Loucy (cell line): ENCODE data around the gene GLB1L.

Experiments
- H2AFZ ChIP-seq: fragments of 200-600 bp; sonication (generic); 2 replicates; pipeline ENCODE4 v1.6.0; 2016; ENCODE audit warnings: antibody characterized with exemption, mild to moderate bottlenecking, low read length, moderate library complexity
- H3F3A ChIP-seq: fragments of 200-600 bp; 2 replicates; pipeline ENCODE4 v1.6.0; 2016; ENCODE audit warnings: antibody characterized with exemption, low read depth, mild to moderate bottlenecking
- H3K27me3 ChIP-seq: fragments of 200-600 bp; sonication (generic); 2 replicates; pipeline ENCODE4 v1.6.1; 2014; ENCODE audit warnings: low read length, mild to moderate bottlenecking; ENCODE audit not compliant: insufficient read depth, poor library complexity, severe bottlenecking
- H3K36me3 ChIP-seq: fragments of 200-600 bp; sonication (generic); 2 replicates; pipeline ENCODE4 v1.6.1; 2016; ENCODE audit warnings: low read length; ENCODE audit not compliant: insufficient read depth
- H3K4me1 ChIP-seq: fragments of 200-600 bp; sonication (generic); 2 replicates; pipeline ENCODE4 v1.5.1; 2014; ENCODE audit warnings: low read length, mild to moderate bottlenecking; ENCODE audit not compliant: insufficient read depth, poor library complexity, severe bottlenecking
- H3K4me2 ChIP-seq: fragments of 200-600 bp; sonication (generic); 2 replicates; pipeline ENCODE4 v1.6.0; 2014; ENCODE audit warnings: antibody characterized with exemption, low read length, low read depth, mild to moderate bottlenecking; ENCODE audit not compliant: poor library complexity, severe bottlenecking
- H3K4me3 ChIP-seq: fragments of 200-600 bp; sonication (generic); 2 replicates; pipeline ENCODE4 v1.5.1; 2014; ENCODE audit warnings: low read length, mild to moderate bottlenecking, mixed read lengths; ENCODE audit not compliant: poor library complexity, severe bottlenecking
- H3K79me2 ChIP-seq: fragments of 200-600 bp; sonication (generic); 2 replicates; pipeline ENCODE4 v1.6.1; 2014; ENCODE audit warnings: low read length; ENCODE audit not compliant: insufficient read depth
- H3K9ac ChIP-seq: fragments of 200-600 bp; sonication (generic); 2 replicates; pipeline ENCODE4 v1.6.0; 2014; ENCODE audit warnings: mild to moderate bottlenecking, low read depth, low read length, moderate library complexity; ENCODE audit not compliant: poor library complexity, severe bottlenecking
- H3K9me2 ChIP-seq: fragments of 200-600 bp; sonication (generic); replicated peaks from 2 replicates; pipeline ENCODE4 v1.6.1; 2016; ENCODE audit warnings: low read depth, low read length, mixed read lengths
- H3K9me3 ChIP-seq: fragments of 200-600 bp; sonication (generic); 2 replicates; pipeline ENCODE4 v1.6.1; 2014; ENCODE audit warnings: mild to moderate bottlenecking, antibody characterized with exemption, low read length, low read depth; ENCODE audit not compliant: insufficient read depth
- H4K20me1 ChIP-seq: fragments of 200-600 bp; sonication (generic); 2 replicates; pipeline ENCODE4 v1.6.0; 2014; ENCODE audit warnings: antibody characterized with exemption, low read length, mild to moderate bottlenecking; ENCODE audit not compliant: insufficient read depth, poor library complexity, severe bottlenecking
- EZH2phosphoT487 ChIP-seq: fragments of 200-600 bp; IDR thresholded peaks from 2 replicates; pipeline ENCODE4 v1.6.1; 2018; ENCODE audit warnings: antibody characterized with exemption, mild to moderate bottlenecking, moderate library complexity, borderline replicate concordance
- TF ChIP-seq, protein P1 (sequence below): fragments of 200-600 bp; sonication (generic); conservative IDR thresholded peaks from 2 replicates; pipeline ENCODE4 v1.5.1; 2014; ENCODE audit warnings: mild to moderate bottlenecking, antibody characterized with exemption, low read length

The GLB1L gene

DNA sequence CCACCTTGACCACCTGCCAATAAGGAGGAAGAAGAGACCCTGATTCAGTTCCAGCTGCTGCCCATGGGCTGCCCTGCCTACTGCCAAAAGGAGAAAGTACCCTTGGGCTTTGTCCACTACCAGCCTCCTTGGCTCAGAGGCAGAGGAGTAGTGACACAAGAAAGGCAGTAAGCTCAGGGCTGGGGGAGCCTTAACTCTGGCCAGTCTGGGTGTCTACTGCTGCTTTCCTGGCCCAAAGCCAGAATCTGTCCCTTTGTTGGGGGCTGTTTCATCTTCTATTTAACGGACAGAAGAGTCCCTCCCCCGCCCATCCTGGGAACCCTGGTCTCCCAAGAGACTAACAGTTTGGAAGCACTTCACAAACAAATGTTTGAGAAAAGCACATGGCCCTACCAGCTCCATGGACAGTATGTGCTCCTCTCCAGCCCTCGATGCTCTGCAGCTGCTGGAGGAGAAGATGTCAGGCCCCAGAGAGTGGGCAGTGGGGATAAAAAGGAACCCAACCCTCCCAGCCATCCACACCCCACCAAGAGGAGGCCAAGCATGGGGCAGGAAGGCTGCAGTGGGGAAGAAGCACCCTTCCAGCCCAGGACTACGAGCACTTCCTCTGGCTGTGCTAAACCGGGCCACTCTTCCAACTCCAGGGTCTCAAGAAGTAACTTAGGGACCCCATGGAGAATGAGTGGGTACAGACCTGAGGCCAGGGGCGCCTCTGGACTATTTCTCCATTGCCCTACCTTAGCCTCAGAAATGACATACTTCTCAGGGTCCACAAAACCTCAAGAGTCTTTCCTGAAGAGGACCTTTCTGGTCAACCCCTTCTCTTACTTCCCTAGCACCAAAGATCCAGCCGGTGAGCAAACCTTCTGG, 17.0 kb downstream of the GLB1L start:
- Histone ChIP-seq H3F3A (no peaks in the 10 kb centered on the region), H2AFZ (peak overlapping the region; percentile 93; the same call in 1 of the 2 replicates), H3K36me3 (peaks cover 44% of the 10 kb centered on the region; the same call in 1 of the 2 replicates), H3K4me3 (peak overlapping the region; percentile 89), H3K9ac (peak overlapping the region; percentile 92), H3K9me2 (no peaks in the 10 kb centered on the region), H3K9me3 (no peaks in the 10 kb centered on the region), H3K27me3 (no peaks in the 10 kb centered on the region), H3K79me2 (peaks cover 57% of the 10 kb centered on the region), H3K4me2 (peak overlapping the region; percentile 88), H4K20me1 (peaks cover 16% of the 10 kb centered on the region), H3K4me1 (peaks cover 20% of the 10 kb centered on the region)
- TF ChIP-seq, protein P1, sequence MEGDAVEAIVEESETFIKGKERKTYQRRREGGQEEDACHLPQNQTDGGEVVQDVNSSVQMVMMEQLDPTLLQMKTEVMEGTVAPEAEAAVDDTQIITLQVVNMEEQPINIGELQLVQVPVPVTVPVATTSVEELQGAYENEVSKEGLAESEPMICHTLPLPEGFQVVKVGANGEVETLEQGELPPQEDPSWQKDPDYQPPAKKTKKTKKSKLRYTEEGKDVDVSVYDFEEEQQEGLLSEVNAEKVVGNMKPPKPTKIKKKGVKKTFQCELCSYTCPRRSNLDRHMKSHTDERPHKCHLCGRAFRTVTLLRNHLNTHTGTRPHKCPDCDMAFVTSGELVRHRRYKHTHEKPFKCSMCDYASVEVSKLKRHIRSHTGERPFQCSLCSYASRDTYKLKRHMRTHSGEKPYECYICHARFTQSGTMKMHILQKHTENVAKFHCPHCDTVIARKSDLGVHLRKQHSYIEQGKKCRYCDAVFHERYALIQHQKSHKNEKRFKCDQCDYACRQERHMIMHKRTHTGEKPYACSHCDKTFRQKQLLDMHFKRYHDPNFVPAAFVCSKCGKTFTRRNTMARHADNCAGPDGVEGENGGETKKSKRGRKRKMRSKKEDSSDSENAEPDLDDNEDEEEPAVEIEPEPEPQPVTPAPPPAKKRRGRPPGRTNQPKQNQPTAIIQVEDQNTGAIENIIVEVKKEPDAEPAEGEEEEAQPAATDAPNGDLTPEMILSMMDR, result no peak
- TF ChIP-seq EZH2phosphoT487, result no peak

DNA sequence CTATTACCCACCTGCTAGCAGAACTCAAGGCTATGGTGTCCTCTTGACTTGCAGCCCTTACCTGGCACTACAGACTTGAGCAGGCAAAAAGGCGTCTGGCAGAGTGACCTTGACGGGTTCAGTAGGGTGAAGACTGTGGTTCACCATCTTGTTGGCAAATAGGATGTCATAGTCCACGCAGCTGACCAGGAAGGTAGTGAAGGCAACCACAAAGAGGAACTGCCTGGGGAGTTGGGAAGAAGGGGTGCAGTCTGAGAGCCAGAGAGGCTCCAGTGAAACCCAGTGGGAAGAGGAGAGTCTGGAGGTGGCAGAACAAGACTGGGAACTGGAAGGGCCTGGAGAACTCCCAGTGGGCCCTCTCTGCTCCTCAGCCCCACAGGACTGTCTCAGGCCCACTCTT, 19.9 kb downstream of the GLB1L start:
- H3K4me3 ChIP-seq, result no peak overlapping the region
- no peak overlapping the region for H3K9ac ChIP-seq
- H3F3A ChIP-seq, result no peaks in the 10 kb centered on the region
- no peaks in the 10 kb centered on the region for H3K9me2 ChIP-seq
- H3K36me3 ChIP-seq, result peaks cover 55% of the 10 kb centered on the region; the same call in 1 of the 2 replicates
- no peaks in the 10 kb centered on the region for H3K27me3 ChIP-seq
- peaks cover 13% of the 10 kb centered on the region for H4K20me1 ChIP-seq
- H2AFZ ChIP-seq, result no peak overlapping the region
- no peaks in the 10 kb centered on the region for H3K9me3 ChIP-seq
- TF ChIP-seq, protein P1, result no peak
- no peak for TF ChIP-seq EZH2phosphoT487
- H3K4me1 ChIP-seq, result peaks cover 10% of the 10 kb centered on the region
- no peak overlapping the region for H3K4me2 ChIP-seq
- H3K79me2 ChIP-seq, result peaks cover 28% of the 10 kb centered on the region

DNA sequence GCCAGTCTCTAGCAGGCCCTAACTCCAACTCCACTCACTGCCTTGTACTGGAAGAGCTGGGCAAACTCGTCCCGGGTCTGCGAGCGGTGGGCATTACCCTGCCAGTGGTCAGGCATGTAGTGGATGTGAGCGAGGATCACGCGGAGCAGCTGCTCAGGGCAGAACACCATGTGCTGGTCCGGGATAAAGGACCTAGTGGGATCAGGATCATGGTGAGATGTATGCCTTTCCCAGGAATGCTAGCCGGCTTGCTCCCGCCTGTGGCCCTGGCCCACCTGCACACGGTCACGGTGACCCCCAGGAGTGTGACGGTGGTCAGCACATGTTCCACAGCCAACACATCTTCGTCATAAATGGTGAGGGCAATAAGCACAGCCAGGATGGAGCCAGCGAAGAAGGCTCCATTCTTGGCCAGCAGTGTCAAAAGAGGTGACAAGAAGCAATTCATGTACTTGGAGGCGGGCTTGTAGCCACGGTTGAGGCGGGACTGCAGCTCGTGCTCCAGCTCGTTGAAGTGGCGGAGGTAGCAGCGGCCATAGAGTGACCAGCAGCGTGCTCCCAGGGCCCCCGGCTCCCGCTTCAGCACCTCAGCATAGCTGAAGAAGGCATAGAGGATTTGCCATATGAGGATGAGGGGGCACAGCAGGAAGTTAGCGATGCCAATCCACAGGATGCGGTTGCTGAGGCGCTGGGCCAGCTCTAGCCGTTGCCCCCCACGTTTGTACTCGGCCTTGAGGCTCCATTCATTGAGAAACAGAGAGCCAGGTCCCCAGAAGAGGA, 21.2 kb downstream of the GLB1L start:
- TF ChIP-seq EZH2phosphoT487, result no peak
- TF ChIP-seq, protein P1, result no peak
- Histone ChIP-seq H3K36me3 (peaks cover 57% of the 10 kb centered on the region; the same call in 1 of the 2 replicates), H3K4me2 (no peak overlapping the region), H3K9me3 (no peaks in the 10 kb centered on the region), H3K79me2 (peaks cover 22% of the 10 kb centered on the region), H3K9me2 (no peaks in the 10 kb centered on the region), H2AFZ (no peak overlapping the region), H3K27me3 (no peaks in the 10 kb centered on the region), H4K20me1 (peaks cover 13% of the 10 kb centered on the region), H3K4me1 (peaks cover 10% of the 10 kb centered on the region), H3K9ac (no peak overlapping the region), H3F3A (no peaks in the 10 kb centered on the region), H3K4me3 (no peak overlapping the region)
